Left colon (tissue), 2 donors: ENCODE data around the gene KITLG. TPM values are rescaled to one million over a fixed set of nuclear protein-coding genes. Genes with fewer than 3 reads are reported as not detected.

Source experiments
- ATAC-seq: fragments of 200-7000 bp; cut with Tn5 transposase; one replicate; pipeline ENCODE4 v1.9.1; 2020; ENCODE audit warnings: mild to moderate bottlenecking, moderate library complexity
- DNase-seq, 2 donors: peaks; one replicate each; pipeline ENCODE4 v3.0.0-alpha.2; 2020
- intact Hi-C, 2 donors: fragments of 100-400 bp; cut with DNase I in 1 of 2; cut with micrococcal nuclease in 1 of 2; formaldehyde crosslinking; loops; one replicate each; pipeline versions ENCODE4 v1.11.2 to v1.14.0; 2022; cut with DNase I, micrococcal nuclease
- total RNA-seq, 2 donors: library from RNA; stranded (reverse); fragmentation: NEBNext Ultra II Directional; extraction: Animal tissue kit (Norgen Biotek cat#: 25700); gene quantifications; one replicate each; pipeline ENCODE4 v1.2.1, GENCODE V29; 2021
- donor health status: DM: no; HTN: no; CAD: no.
- donor health status: DM: yes; HTN: yes; CAD: no.

The KITLG gene
- total RNA-seq, 2 donors from 2014 or later: 34.2 to 35.2 TPM

- DNase-seq: no peak
- intact Hi-C loops: no loop called here
- ATAC-seq: peak; percentile 11
These were observed 1.8 kb downstream of the KITLG start for GRCh38 chr12:88578276-88579160.

- DNase-seq (no peak), ATAC-seq (no peak)
- intact Hi-C loops: no loop called here
These were observed 2.7 kb downstream of the KITLG start for GRCh38 chr12:88577537-88577936.

DNA sequence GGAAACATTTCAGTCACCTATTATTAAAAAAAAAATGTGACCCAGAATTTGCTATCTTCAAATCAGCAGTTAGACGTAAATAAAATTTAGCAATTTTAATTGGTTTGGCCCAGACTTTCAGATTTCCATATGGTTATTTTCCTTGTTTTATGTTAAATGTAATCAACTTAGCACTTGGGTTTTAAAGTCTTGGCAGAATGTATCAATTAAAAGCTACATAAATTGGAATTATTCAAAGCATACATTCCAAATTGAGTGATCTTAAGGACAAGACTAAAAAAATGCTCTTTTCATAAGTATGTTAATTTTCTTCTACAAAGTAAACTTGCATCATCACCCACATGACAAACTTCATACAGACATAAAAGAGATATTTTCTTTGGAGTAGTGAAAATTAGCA is 3.4 kb downstream of the KITLG start:
- no peak for ATAC-seq
- intact Hi-C loops: no loop called here
- DNase-seq: no peak

- ATAC-seq (no peak), DNase-seq (no peak)
- intact Hi-C loops: no loop called here
These were observed 4.8 kb downstream of the KITLG start for GRCh38 chr12:88575361-88575970.

- intact Hi-C loops: no loop called here
- DNase-seq: no peak
- ATAC-seq: no peak
These were observed 6.0 kb downstream of the KITLG start for GRCh38 chr12:88574278-88574677.

DNA sequence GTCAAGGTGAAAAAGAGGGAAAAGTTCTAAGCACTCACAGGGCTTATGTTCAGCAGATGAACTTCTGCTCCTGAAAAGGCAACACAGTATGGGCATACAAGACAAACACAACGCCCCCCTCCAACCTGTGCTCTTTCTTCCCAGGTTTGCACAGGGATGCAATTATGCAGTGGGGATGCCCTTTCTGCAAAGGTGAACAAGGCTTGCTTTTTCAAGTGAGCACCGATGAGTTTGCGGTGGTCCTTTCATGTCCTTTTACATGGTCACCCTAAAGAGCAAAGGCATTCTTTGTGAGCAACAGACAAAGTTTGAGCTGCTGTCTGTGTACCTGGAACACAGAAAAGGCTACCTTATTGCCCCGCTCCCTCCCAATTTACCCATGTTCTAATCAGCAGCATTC is 6.7 kb downstream of the KITLG start:
- intact Hi-C loops: no loop called here
- DNase-seq: no peak
- ATAC-seq: no peak

- DNase-seq (no peak), ATAC-seq (no peak)
- intact Hi-C loops: no loop called here
These were observed 7.3 kb downstream of the KITLG start for GRCh38 chr12:88572781-88573549.

DNA sequence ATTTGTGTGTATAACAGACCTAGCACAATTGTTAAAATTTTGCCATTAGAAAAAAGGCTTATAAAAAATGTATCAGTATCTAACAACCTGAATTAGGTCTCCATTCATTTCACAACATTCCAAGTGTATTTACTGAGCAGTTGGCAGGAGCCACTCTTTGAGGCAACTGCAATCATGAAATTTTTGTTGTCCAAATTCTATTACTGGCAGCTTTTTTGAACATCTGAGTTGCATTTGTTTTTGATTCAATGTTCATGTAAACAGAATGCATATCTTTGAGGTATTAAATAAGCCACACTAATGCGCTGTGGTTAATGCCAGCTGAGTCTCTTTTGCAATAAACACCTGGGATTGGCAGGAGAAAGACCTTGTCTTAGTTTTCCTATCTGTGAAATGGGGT is 8.7 kb downstream of the KITLG start:
- intact Hi-C loops: no loop called here
- no peak for ATAC-seq
- no peak for DNase-seq

- ATAC-seq (no peak), DNase-seq (no peak)
- intact Hi-C loops: no loop called here
These were observed 10.2 kb downstream of the KITLG start for GRCh38 chr12:88570103-88570502.

- intact Hi-C loops: no loop called here
- peak; percentile 77 for ATAC-seq
These were observed 13.8 kb downstream of the KITLG start for GRCh38 chr12:88566430-88566829.

DNA sequence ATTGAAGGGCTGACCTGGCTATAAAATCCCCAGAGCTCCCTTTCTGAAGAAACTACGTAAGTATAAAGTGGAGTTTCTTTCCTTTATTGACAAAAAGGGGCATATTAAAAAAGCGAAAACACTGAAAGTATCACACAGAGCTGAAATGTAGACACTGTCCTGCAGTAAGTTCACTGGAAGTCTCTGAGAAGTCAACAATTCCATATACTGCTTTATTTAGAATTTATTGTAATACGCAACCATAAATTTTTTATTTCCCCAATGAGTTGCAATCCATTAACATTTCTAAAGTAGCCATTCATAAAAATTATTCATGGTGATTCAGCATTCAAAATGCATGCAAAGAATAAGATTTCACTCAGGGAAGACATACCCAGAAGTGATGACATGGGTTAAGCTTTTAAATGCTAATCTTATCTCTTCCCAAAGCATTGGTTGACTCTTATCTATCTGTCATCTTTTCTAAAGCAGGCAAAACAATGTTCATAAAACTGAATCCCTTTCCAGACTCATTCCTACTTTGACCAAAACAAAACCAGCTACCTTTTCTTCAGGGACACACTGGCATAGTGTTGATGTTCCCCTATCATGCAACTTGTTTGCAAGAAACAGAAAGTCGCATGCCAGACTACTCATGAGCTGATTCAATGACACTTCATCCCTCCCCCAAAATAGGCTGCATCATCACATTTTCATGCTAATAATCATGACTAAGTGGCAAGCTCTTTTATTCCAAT is 17.3 kb downstream of the KITLG start:
- no peak for ATAC-seq
- intact Hi-C loops: no loop called here
- DNase-seq: no peak

More at GRCh38 chr12:88566430-88566829, 13.8 kb downstream of the KITLG start:
- no peak for DNase-seq

DNA sequence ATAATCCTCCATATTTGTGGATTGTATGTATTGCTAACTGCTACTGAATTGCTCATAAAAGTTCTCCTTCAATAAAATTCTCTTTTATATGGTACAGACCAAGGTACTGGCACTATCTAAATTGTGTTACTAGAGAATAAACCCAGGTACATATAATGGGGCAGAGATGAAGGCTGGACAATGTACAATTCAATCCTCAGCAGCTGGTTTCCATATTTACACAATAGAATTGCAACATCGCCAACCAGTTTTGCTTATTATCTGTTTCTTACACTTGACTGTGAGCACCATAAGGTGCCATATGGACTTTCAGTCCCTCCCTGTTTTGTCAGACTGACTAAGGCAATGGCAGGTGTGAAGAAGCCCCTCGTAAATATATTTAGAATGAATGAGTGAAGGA is 18.1 kb downstream of the KITLG start:
- no peak for DNase-seq
- intact Hi-C loops: no loop called here

GRCh38 chr12:88559772-88560171 is 20.5 kb downstream of the KITLG start:
- peak; percentile 47 for ATAC-seq
- DNase-seq: no peak
- intact Hi-C loops: no loop called here

More for the DNA sequence above, 18.1 kb downstream of the KITLG start:
- peak; percentile 87 for ATAC-seq

GRCh38 chr12:88559199-88559598 is 21.1 kb downstream of the KITLG start:
- intact Hi-C loops: no loop called here
- no peak for ATAC-seq
- DNase-seq: no peak

DNA sequence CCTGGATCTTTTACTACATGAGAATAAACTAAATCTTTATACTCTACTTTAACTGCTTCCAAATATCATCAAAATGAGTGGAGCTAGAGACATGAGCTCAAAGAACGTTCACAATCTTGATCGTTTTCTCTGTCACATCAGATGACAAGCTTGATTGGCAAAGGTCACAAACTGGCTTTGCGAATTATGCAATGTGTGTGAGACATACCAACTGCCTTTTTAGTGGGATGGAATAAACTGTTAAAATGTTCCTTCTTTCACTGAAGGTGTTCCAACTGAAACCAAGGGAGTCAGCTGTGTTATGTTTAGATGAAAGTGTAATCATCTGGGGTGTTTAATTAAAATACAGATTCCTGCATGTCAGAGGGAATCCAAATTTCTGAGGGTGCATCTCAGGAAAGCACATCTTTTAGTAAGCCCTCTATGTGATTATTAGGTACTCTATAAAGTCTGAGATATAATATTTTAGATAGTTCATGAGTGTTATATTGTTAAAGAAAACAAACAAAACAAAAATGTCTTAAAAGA is 21.9 kb downstream of the KITLG start:
- intact Hi-C loops: no loop called here
- DNase-seq: no peak
- peak; percentile 8 for ATAC-seq

DNA sequence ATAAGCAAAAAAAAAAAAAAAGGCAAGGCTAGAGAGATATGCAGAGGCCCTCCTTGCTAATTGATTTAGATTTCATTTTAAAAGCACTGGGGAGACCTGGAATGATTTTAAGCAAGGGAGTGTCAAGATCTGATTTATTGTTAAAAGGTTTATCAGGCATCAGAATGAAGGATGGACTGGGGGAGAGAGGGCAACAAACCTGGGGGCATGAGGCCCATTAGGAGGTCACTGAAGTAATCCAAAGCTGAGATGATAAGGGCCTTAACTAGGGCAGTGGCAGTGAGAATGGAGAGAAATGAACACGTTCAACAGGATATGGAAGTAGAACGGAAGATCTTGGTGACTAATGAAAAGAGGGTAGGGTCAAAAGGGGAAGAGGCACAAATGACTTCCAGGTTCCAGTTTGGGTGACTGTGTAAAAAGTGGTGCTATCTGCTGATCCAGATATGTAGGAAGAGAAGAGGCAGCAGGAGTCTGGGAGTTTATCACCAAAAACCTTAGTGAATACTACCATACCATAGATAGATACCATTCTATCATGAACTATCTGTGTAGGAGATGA is 24.0 kb downstream of the KITLG start:
- intact Hi-C loops: no loop called here
- no peak for DNase-seq
- no peak for ATAC-seq

GRCh38 chr12:88553941-88554658 is 26.2 kb downstream of the KITLG start:
- intact Hi-C loops: no loop called here
- ATAC-seq: peak; percentile 45

DNA sequence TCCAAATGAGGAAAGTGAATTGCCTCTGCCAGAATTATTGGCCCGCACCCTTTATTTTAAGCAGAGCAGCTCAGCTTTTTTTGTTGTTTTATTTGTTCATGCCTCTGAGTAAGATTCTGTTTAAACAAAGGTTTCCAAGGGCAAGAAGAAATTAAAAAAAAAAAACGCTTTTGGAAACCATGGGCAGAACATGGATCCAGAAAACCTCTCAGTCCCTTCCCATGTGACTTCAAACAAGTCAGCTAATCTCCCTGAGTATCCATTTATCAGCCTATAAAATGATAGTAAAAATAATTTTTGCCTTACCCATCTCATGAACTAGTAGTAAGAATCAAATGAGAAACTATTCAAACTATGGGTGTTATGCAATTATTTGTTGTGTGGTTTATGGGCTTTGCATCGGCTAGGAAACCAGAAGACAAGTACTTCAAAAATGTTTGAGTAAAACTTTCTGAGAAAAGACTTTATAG is 27.6 kb downstream of the KITLG start:
- ATAC-seq (no peak), DNase-seq (no peak)
- intact Hi-C loops: no loop called here

More at GRCh38 chr12:88553941-88554658, 26.2 kb downstream of the KITLG start:
- DNase-seq: no peak
